Right ventricle myocardium inferior (tissue), 1 donor: Measurements from ENCODE around the gene GFER. TPM values are rescaled to one million over a fixed set of nuclear protein-coding genes. Genes with fewer than 3 reads are reported as not detected.
"Not testable (repeated sequence)": the region's sequence is repeated elsewhere in the genome, so short reads cannot be mapped to it uniquely, and the experiment has no call there.

ENCODE experiments used
- ATAC-seq: fragments of 200-7000 bp; cut with Tn5 transposase; one replicate; pipeline ENCODE4 v1.9.1; 2020; ENCODE audit warnings: mild to moderate bottlenecking, moderate library complexity
- DNase-seq: peaks from one replicate; pipeline ENCODE4 v3.0.0; 2021; ENCODE audit errors: missing footprints
- intact Hi-C: fragments of 100-400 bp; cut with DNase I; formaldehyde crosslinking; loops from one replicate; pipeline ENCODE4 v1.11.0; 2022
- total RNA-seq: library from RNA; stranded (reverse); fragmentation: NEBNext Ultra II Directional; extraction: Animal tissue kit (Norgen Biotek cat#: 25700); gene quantifications from one replicate; pipeline ENCODE4 v1.2.1, GENCODE V29; 2021
- donor health status: DM: no; HTN: yes; CAD: no; lungs with severe emphysema.

GFER gene
- total RNA-seq, 1 donor from 2014 or later, result 25.8 TPM

DNA sequence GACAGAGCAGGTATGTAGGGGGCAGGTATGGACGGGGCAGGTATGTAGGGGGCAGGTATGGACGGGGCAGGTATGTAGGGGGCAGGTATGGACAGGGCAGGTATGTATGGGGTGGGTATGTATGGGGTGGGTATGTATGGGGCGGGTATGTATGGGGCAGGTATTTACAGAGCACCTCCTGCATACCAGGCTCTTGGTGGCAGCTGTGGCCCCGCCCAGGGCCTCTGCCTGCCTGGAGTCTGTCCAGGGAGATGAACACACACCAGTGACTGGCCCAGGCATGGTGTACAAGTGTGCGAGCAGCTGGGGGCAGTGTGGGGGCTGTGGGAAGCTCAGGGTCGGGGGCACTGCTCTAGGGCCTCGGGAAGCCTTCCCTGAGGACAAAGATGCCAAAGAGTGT is 33.9 kb upstream of the GFER start:
- peak; percentile 8 for ATAC-seq
- intact Hi-C loops, result no loop called here
- peak; percentile 37 for DNase-seq

DNA sequence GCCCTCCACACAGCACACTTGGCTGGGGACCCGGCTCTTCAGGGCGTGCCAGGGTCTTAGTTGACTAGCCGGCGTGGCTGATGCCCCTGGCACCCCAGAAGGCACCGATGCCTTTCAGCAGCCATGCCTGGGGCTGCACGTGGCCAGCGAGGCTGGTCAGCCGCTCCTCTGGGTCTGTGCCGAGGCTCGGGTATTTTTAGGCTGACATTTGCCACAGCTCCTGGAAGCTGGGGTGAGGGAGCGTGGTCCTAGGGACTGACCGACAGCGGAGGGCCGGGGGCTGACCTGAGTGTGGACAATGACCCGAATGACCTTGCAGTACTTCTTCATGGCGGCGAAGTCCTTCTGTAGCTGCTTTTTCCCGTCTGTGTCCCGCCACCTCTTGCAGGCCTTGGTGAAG is 33.4 kb upstream of the GFER start:
- peak; percentile 57 for ATAC-seq
- intact Hi-C loops, result no loop called here
- peak; percentile 60 for DNase-seq

DNA sequence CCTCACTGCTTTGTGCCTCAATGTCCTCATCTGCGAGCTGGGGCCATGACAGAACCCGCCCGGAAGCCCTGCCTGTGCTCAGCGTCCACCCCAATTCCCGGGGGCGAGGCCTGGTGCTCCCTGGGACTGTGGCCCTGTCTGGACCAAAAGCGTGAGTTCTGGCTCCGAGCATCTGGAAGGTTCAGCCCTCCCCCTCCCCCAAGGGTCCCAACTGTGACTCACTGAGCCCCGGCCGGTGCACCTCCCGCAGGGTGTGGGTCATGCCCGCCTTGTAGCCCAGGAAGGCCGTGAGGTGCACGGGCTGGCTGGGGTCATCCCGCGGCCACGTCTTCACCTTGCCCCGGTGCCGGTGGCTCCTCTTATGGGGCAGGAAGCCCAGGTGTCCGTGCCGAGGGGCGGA is 30.3 kb upstream of the GFER start:
- intact Hi-C loops, result no loop called here
- peak; percentile 58 for DNase-seq
- peak; percentile 17 for ATAC-seq

DNA sequence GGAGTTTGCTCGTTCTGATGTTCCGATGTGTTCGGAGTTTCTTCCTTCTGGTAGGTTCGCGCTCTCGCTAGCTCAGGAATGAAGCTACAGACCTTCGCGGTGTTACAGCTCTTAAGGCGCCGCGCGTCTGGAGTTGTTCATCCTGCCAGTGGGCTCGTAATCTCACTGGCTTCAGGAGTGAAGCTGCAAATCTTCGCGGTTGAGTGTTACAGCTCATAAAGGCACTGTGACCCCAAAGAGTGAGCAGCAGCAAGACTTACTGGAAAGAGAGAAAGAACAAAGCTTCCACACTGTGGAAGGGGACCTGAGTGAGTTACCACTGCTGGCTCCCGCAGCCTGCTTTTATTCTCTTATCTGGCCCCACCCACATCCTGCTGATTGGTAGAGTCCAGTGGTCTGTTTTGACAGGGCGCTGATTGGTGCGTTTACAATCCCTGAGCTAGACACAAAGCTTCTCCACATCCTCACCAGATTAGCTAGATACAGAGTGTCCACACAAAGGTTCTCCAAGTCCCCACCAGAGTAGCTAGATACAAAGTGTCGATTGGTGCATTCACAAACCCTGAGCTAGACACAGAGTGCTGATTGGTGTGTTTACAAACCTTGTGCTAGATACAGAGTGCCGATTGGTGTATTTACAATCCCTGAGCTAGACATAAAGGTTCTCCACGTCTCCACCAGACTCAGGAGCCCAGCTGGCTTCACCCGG is 26.4 kb upstream of the GFER start:
- intact Hi-C loops, ATAC-seq: not testable (repeated sequence)
- peak; percentile 32 for DNase-seq

DNA sequence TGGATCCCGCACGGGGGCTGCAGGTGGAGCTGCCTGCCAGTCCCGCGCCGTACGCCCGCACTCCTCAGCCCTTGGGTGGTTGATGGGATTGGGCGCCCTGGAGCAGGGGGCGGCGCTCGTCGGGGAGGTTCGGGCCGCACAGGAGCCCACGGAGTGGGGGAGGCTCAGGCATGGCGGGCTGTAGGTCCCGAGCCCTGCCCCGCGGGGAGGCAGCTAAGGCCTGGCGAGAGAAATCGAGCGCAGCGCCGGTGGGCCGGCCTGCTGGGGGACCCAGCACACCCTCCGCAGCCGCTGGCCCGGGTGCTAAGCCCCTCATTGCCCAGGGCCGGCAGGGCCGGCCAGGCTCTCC is 25.9 kb upstream of the GFER start:
- intact Hi-C loops, ATAC-seq: not testable (repeated sequence)
- DNase-seq, result peak; percentile 34

DNA sequence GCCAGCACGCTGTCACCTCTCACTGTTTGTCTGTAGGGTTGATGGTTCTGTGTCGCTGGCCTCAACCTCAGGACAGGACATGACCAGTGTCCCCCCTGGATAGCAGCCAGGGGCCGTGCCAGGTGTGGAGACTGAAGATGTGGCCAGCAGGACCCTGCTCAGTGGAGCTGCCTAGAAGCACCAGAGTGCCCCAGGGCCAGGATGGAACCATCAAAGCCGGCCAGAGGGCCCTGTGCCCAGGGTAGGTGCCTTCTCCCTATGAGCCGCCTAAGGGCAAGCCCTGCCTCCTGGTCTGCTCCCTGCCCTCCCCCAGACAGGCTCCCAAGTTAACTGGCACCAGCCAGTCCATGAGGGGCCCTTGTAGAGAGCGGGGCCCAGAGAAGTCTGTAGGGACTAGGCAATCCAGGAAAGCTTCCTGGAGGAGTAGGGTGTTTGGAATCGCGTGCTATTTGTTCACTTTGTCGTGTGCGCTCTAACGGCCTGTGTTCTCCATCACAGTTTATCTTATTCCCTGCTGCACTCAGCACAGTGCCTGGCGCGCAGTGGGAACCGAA is 25.2 kb upstream of the GFER start:
- no peak for ATAC-seq
- no peak for DNase-seq

DNA sequence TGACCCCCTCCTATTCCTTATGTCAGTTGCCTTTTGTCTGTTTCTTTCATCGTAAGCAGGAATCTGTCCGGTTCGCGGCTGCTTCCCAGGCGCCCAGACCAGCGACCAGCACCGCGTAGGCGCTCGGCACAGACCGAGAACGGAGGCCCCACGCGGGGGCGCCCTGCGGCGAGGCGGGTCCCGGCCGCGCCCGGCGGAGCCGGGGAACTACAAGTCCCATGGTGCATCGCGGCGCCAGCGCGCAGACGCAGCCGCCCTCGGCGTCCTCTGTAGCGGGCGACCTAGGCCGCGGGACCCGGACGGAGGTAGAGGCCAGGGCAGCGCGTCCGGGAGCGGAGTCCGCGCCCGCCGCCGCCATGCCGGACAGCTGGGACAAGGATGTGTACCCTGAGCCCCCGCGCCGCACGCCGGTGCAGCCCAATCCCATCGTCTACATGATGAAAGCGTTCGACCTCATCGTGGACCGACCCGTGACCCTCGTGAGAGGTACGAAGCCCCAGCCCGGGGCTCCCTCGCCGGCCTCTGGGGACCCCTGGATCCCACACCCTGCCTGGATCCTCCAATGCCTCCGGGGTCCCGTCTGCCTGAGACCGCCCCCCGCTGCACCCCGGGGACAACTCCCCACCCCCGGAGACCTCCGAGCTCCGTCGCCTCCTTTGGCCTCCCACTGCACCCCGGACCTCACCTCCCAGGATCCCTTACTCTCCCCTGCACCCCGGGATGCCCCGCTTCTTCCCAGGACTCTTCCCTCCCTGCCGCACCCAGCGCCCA is 24.5 kb upstream of the GFER start, which contains the start of gene NDUFB10:
Gene NDUFB10, plus strand, starts transcription at position 270 of the 771 bp plus-strand sequence. Its CDS starts 87 bp downstream, at position 357.
- peak; percentile 93 for ATAC-seq
- peak; percentile 96 for DNase-seq
- intact Hi-C loops, result loop anchor here (5.0 kb wide), 1 partner anchor 253 kb away; the partner anchor contains the start of genes BRICD5 and PGP

More for the DNA sequence above, 25.2 kb upstream of the GFER start:
- intact Hi-C loops, result no loop called here

DNA sequence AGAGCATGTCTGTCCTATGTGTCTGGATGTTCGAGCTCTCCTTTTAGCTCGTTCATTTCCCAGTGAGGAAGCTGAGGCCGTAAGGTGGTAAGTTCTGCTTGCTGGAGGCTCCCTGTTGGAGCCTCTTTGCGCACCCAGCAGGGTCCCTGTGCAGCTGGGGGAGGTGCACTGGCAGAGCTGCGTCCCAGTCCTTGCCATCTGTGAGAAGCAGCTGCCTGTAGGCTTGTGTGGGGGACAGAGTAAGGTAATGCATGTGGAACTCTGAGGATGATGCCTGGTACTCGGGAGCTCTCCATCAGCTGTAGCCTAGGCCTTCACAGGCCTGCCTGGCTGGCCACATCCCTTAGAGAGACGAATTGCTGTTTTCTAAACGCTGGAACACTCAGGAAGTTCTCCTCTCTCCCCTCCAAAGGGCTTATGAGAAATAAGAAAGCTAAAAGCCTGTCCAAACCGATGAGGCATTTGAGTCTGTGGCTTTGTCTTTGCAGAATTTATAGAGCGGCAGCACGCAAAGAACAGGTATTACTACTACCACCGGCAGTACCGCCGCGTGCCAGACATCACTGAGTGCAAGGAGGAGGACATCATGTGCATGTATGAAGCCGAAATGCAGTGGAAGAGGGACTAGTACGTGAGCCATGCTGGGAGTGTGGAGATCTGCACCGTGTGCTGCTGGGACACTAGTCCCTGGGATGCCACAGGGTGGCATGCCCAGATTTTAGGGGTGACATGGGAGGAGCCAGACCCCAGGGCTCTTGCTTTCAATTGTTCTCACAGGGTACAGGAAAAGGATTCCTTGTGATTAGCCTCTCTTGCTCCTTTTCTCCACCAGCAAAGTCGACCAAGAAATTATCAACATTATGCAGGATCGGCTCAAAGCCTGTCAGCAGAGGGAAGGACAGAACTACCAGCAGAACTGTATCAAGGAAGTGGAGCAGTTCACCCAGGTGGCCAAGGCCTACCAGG is 23.0 kb upstream of the GFER start:
- intact Hi-C loops, result loop anchor here (5.0 kb wide), 1 partner anchor 251 kb away; the partner anchor contains the start of genes BRICD5 and PGP
- ATAC-seq (no peak), DNase-seq (no peak)

DNA sequence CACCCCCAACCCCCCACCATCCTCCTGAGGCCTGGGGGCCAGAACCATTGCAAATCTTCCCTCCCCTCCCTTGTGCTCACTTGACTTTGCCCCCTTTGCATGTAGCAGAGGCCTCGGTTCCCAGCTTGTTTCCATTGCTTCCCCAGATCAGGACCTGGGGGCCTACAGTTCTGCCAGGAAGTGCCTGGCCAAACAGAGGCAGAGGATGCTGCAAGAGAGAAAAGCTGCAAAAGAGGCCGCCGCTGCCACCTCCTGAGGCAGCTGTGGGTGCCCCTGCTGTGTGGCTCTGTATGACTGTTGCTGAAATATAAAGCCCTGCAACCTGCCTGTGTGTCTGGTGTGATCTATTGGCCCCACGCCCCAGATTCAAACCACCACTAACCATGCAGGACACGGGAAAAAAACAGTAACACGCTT is 22.3 kb upstream of the GFER start:
- DNase-seq, result no peak
- ATAC-seq, result no peak
- intact Hi-C loops, result loop anchor here (5.0 kb wide), 1 partner anchor 251 kb away; the partner anchor contains the start of genes BRICD5 and PGP

DNA sequence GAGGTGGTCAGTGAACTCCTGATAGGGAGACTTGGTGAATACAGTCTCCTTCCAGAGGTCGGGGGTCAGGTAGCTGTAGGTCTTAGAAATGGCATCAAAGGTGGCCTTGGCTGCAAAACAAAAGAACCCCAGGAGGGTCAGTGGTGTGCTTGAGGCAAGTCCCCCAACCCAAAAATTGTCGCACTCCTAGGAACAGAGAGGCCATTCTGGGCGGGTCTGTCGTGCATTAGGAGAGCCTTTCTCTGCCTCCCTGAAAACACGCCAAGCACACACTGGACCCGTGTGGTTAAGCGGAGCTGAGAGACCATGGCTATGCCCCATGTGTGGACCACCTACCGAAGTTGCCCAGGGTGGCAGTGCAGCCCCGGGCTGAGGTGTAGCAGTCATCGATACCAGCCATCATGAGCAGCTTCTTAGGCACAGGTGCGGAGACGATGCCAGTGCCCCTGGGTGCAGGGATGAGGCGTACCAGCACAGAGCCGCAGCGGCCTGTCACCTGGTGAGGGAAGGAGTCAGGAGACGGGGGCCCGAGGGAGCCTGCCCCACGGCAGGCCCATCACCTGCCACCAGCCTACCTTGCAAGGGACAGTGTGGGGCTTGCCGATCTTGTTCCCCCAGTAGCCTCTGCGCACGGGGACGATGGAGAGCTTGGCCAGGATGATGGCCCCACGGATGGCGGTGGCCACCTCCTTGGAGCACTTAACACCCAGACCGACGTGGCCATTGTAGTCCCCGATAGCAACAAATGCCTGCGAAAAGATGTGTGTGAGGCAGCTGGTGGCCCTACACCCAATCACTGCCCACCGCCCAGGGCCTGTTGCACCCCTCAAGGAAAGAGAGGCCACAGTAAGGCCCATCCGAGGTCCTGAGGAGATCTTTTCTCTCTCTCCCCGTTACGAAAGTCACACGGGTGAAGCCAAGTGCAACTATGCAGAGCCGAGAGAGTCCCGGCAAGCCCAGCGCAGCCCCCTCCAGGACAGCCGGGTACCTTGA is 21.5 kb upstream of the GFER start:
- intact Hi-C loops, result loop anchor here (5.0 kb wide), 1 partner anchor 250 kb away; the partner anchor contains the start of genes BRICD5 and PGP

DNA sequence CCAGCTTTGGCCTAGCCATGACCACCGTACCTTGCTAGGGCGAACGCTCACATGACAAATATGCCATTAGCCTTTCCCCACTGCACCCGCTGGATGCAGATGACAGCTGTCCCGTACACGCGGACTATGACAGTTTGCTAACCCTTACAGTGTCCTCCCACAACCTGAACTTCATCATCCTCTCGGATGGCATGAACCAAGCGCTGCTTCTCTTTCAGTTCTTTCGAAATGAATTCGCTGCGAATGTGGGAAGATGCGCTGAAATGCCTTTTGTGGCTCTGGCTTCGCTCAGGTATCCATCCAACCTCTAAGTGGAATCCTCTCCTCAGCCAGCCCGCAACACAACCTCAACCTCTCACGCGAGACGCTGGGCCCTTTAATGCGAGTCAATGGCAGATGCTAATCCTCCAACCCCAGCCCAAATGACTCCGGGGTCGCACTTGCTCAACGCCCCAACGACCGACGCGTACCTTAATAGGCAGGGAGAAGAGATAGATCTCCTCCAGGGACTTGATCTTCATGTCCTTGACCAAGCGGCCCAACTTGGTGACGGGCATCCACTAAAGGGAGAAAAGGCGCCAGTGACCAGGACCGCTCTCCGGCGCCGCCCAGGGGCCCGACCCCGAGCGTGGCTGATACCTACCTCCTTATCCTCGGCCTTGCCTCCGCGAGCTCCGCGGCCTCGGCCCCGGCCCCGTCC is 20.0 kb upstream of the GFER start:
- intact Hi-C loops, result loop anchor here (5.0 kb wide), 1 partner anchor 248 kb away; the partner anchor contains the start of genes BRICD5 and PGP
- DNase-seq (no peak), ATAC-seq (peak; percentile 11)

More for the DNA sequence above, 21.5 kb upstream of the GFER start:
- DNase-seq, ATAC-seq: not testable (repeated sequence)

DNA sequence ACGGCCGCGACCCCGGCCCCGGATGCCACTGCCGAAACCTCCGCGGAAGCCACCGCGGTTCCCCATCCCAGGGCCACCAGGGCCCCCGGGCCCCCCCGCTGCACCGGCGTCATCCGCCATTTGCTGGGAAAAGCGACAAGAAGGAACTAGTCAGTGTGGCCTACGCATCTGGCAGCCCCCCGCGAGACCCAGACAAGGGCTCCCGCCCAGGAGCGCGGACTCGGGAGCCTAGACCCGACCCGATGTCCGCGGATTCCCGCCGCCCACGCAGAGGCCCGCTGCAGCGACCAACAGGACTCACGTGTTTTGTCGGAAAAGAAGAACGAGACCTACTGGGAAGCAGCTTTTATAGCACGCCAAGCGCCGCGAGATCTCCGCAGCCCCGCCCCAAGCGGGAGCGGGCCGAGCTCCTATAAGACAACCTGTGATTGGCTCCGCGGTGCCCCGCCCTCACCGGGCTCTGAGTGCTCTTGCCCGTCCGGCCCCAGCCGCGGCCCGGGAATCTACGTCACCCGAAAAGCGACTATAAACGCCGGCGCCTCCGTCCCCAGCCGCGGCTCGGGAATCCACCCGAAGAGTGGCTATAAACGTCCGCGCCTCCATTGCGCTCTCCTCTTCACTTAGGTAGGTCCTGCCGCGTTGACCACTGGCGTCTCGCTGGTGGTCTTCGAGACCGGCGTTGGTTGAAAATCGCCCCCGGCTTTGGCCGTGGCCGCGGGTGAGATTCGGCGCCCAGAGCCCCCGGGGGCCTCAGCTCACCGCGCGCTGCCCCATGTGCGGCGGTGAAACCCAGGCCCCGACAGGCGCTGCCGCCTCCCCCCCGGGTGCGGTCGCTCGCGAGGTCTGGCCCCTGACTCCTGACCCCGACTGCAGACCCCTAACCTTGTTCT is 19.2 kb upstream of the GFER start, which contains the start of gene RPS2:
Gene RPS2, minus strand, starts transcription at position 321 of the 890 bp plus-strand sequence. Its CDS starts 201 bp downstream, at position 120.
- intact Hi-C loops, result loop anchor here (5.0 kb wide), 1 partner anchor 248 kb away; the partner anchor contains the start of genes BRICD5 and PGP
- peak; percentile 100 for DNase-seq
- peak; percentile 98 for ATAC-seq

DNA sequence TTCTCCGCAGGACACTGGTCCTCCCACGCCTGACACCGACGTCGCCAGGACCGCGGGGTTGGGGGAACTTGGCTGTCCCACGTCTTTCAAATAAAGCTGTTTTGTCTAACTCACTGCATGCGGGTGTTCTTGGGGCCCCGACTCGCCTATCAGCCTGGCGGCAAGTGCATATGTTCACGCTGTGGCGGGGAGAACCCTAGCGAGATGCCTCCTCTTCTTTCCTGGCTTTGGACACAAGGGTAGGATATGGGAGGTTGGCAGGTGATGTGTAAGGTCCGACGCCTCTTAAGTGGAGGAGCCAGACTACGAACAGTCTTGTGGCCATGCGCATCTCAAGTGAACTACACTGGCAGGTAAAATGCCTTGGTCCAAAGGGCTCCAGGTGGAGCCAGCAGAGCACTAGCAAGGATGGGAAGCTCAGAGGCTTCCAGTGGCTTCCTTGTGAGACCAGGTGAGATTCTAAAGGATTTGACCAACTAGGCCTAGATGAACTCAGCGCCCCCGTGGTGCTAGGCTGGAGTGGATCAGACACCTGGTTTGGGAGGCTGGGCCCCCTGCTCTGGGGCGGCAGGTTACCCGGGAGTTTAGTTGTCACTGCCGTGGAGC is 18.5 kb upstream of the GFER start:
- intact Hi-C loops, result no loop called here
- DNase-seq (no peak), ATAC-seq (no peak)

DNA sequence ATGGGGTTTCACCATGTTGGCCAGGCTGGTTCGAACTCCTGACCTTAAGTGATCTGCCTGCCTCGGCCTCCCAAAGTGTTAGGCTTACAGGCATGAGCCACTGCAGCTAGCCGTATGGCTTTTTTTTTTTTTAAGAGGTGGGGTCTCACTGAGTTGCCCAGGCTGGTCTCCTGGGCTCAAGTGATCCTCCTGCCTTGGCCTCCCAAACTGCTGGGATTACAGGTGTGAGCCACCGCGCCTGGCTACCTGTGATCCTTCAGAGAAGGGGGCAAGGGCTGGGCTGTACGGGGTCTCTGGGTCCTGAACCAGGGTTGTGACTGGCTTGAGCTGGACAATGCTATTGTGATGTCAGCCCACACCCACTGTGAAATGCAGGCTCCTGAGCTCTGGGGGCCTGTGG is 17.5 kb upstream of the GFER start, which contains the start of gene RNF151:
Gene RNF151, plus strand, starts transcription at position 397 of the 400 bp plus-strand sequence. CDS start 26 bp downstream, outside the sequence.
- DNase-seq (no peak), ATAC-seq (no peak)
- intact Hi-C loops, result no loop called here
